ENCODE measurements around the gene IMPG2.
"Not testable (repeated sequence)": the region's sequence is repeated elsewhere in the genome, so short reads cannot be mapped to it uniquely, and the experiment has no call there.

The IMPG2 gene

GRCh38 chr3:101320475-101320874 lies at the start of gene IMPG2:
IMPG2 (minus strand) TSS chr3:101320575; CDS start chr3:101320372, 203 bp downstream.
- no peak for DNase-seq

- DNase-seq, result no peak
Observed at GRCh38 chr3:101362406-101362805, 42.0 kb upstream of the IMPG2 start.

- DNase-seq, result no peak
Observed at GRCh38 chr3:101351829-101352228, 31.5 kb upstream of the IMPG2 start.

GRCh38 chr3:101340591-101340990 lies 20.2 kb upstream of the IMPG2 start:
- no peak for DNase-seq

- DNase-seq, result no peak
Observed at GRCh38 chr3:101333883-101334282, 13.5 kb upstream of the IMPG2 start.

GRCh38 chr3:101329016-101329673 lies 8.8 kb upstream of the IMPG2 start:
- DNase-seq, result no peak

- DNase-seq, result no peak
Observed at GRCh38 chr3:101325393-101326134, 5.2 kb upstream of the IMPG2 start.

GRCh38 chr3:101319531-101319930 lies 844 bp downstream of the IMPG2 start:
- no peak for DNase-seq

- no peak for DNase-seq
Observed at GRCh38 chr3:101312545-101312944, 7.8 kb downstream of the IMPG2 start.

GRCh38 chr3:101311676-101312075 lies 8.7 kb downstream of the IMPG2 start:
- no peak for DNase-seq

GRCh38 chr3:101310978-101311375 lies 9.4 kb downstream of the IMPG2 start:
- no peak for DNase-seq

GRCh38 chr3:101308147-101308772 lies 12.1 kb downstream of the IMPG2 start:
- DNase-seq, result not testable (repeated sequence)

GRCh38 chr3:101303836-101304235 lies 16.5 kb downstream of the IMPG2 start:
- DNase-seq, result no peak

GRCh38 chr3:101303089-101303731 lies 17.2 kb downstream of the IMPG2 start:
- no peak for DNase-seq

GRCh38 chr3:101300073-101300472 lies 20.3 kb downstream of the IMPG2 start:
- no peak for DNase-seq

GRCh38 chr3:101292027-101292426 lies 28.3 kb downstream of the IMPG2 start:
- DNase-seq, result no peak

- no peak for DNase-seq
Observed at GRCh38 chr3:101288294-101288693, 32.1 kb downstream of the IMPG2 start.

- no peak for DNase-seq
Observed at GRCh38 chr3:101284757-101285156, 35.6 kb downstream of the IMPG2 start.

- DNase-seq, result no peak
Observed at GRCh38 chr3:101281521-101282030, 38.8 kb downstream of the IMPG2 start.

GRCh38 chr3:101279765-101280385 lies 40.5 kb downstream of the IMPG2 start:
- DNase-seq, result no peak

- no peak for DNase-seq
Observed at GRCh38 chr3:101279162-101279561, 41.2 kb downstream of the IMPG2 start.

- DNase-seq, result no peak
Observed at GRCh38 chr3:101278727-101279126, 41.6 kb downstream of the IMPG2 start.

GRCh38 chr3:101273608-101274007 lies 46.8 kb downstream of the IMPG2 start:
- no peak for DNase-seq

Measured in midbrain (tissue), 1 donor.